ENCODE data around the gene SAMD14.
A peak's percentile ranks its signal among the peaks of the same experiment; 100 is the strongest.

Gene SAMD14

DNA sequence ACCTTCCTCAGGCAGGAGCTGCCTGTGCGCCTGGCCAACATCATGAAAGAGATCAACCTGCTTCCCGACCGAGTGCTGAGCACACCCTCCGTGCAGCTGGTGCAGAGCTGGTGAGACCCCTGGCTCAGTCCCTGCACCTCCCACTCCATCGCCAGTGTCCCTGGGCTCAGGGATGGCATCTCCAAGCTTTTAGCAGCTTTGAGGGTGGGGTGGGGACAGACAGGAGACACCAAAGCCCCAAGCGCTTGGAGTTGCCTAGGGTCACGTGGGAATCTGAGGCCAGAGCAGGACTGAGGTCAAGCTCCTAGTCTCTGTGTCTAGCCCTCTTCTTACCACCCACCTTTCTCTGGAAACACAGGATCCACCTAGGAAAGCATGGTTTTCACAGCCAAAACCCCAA lies 32.5 kb downstream of the SAMD14 start:
- Histone ChIP-seq H3K4me2 (ENCODE audit: low read length) (no peak overlapping the region), H3K4me1 (peaks cover 24% of the 10 kb centered on the region), H3K9ac (no peak overlapping the region), H3K36me3 (ENCODE audit: control insufficient read depth, insufficient read depth, low read length) (no peaks in the 10 kb centered on the region), H2AFZ (no peak overlapping the region), H3K9me3 (ENCODE audit: control insufficient read depth, low read length) (no peaks in the 10 kb centered on the region), H3K79me2 (peaks cover 5% of the 10 kb centered on the region), H3K4me3 (ENCODE audit: low read depth, low read length) (no peak overlapping the region), H3K27me3 (ENCODE audit: control insufficient read depth, insufficient read depth, low read length) (no peaks in the 10 kb centered on the region), H3K27ac (no peak overlapping the region)
- TF ChIP-seq, protein P1, sequence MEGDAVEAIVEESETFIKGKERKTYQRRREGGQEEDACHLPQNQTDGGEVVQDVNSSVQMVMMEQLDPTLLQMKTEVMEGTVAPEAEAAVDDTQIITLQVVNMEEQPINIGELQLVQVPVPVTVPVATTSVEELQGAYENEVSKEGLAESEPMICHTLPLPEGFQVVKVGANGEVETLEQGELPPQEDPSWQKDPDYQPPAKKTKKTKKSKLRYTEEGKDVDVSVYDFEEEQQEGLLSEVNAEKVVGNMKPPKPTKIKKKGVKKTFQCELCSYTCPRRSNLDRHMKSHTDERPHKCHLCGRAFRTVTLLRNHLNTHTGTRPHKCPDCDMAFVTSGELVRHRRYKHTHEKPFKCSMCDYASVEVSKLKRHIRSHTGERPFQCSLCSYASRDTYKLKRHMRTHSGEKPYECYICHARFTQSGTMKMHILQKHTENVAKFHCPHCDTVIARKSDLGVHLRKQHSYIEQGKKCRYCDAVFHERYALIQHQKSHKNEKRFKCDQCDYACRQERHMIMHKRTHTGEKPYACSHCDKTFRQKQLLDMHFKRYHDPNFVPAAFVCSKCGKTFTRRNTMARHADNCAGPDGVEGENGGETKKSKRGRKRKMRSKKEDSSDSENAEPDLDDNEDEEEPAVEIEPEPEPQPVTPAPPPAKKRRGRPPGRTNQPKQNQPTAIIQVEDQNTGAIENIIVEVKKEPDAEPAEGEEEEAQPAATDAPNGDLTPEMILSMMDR (IDR thresholded peaks at IDR 0.05) = no peak

GRCh38 chr17:50096758-50097157 lies 33.2 kb downstream of the SAMD14 start:
- Histone ChIP-seq H3K27ac (no peak overlapping the region), H3K36me3 (ENCODE audit: control insufficient read depth, insufficient read depth, low read length) (no peaks in the 10 kb centered on the region), H3K9me3 (ENCODE audit: control insufficient read depth, low read length) (no peaks in the 10 kb centered on the region), H3K4me2 (ENCODE audit: low read length) (peak overlapping the region; percentile 90), H3K4me1 (peaks cover 17% of the 10 kb centered on the region), H3K4me3 (ENCODE audit: low read depth, low read length) (peak overlapping the region; percentile 98), H3K9ac (no peak overlapping the region), H2AFZ (no peak overlapping the region), H3K27me3 (ENCODE audit: control insufficient read depth, insufficient read depth, low read length) (no peaks in the 10 kb centered on the region), H3K79me2 (peaks cover 5% of the 10 kb centered on the region)
- TF ChIP-seq, protein P1 (IDR thresholded peaks at IDR 0.05) = no peak

DNA sequence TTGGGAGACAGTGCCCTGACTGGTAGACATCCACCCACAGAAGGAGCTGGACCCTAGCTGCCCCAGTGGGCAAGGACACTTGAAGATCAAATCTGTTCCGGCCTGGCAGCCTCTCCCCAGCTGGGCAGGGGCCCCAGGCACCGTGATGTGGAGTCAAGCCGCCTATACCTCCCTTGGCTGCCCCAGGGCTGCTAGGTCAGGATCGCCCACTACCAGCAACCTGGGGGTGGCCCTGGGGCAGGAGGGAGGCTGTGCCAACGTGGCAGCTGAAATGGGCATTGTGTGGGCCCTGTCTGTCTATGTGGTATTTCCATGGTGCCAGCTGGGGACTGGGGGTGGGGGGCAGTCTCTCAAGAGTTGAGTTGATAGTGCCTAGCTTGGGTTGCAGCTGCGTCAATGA lies 33.9 kb downstream of the SAMD14 start:
- Histone ChIP-seq H3K4me1 (peaks cover 11% of the 10 kb centered on the region), H3K27ac (peak overlapping the region; percentile 77), H3K9ac (no peak overlapping the region), H3K27me3 (ENCODE audit: control insufficient read depth, insufficient read depth, low read length) (no peaks in the 10 kb centered on the region), H3K4me2 (ENCODE audit: low read length) (peak overlapping the region; percentile 90), H3K9me3 (ENCODE audit: control insufficient read depth, low read length) (no peaks in the 10 kb centered on the region), H3K36me3 (ENCODE audit: control insufficient read depth, insufficient read depth, low read length) (no peaks in the 10 kb centered on the region), H3K79me2 (peaks cover 5% of the 10 kb centered on the region), H2AFZ (no peak overlapping the region), H3K4me3 (ENCODE audit: low read depth, low read length) (peak overlapping the region; percentile 98)
- TF ChIP-seq, protein P1 (IDR thresholded peaks at IDR 0.05) = no peak

DNA sequence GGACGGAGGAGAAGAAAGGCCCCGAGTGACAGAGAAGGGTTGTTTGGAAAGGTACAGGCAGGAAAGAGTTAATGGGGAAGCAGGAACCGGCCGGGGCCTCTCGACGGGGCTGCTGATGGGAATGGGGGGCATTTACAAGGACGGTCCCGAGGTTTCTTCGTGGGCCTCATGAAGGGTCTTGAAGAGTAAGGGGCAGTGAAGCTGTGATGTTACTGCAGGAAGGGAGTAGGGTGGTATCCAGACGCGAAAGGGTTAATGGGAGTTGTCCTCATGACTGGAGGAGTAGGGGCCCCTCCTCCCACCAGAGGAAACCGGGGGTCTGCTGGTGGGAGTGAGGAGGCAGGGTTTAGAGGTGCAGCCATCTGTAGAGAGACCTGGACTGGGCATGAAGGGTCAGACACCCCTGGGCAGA lies 34.3 kb downstream of the SAMD14 start:
- Histone ChIP-seq H3K27ac (peak overlapping the region; percentile 77), H3K4me2 (ENCODE audit: low read length) (peak overlapping the region; percentile 90), H3K4me1 (peaks cover 11% of the 10 kb centered on the region), H3K36me3 (ENCODE audit: control insufficient read depth, insufficient read depth, low read length) (no peaks in the 10 kb centered on the region), H3K9ac (peak overlapping the region; percentile 70), H2AFZ (peak overlapping the region; percentile 93), H3K9me3 (ENCODE audit: control insufficient read depth, low read length) (no peaks in the 10 kb centered on the region), H3K27me3 (ENCODE audit: control insufficient read depth, insufficient read depth, low read length) (no peaks in the 10 kb centered on the region), H3K4me3 (ENCODE audit: low read depth, low read length) (peak overlapping the region; percentile 98), H3K79me2 (peaks cover 5% of the 10 kb centered on the region)
- TF ChIP-seq, protein P1 (IDR thresholded peaks at IDR 0.05) = no peak

All from parathyroid adenoma (tissue), 2 donors.